ENCODE data around the gene EN1. TPM values are rescaled to one million over a fixed set of nuclear protein-coding genes. Genes with fewer than 3 reads are reported as not detected.

The EN1 gene
- polyA plus RNA-seq, 2 of the 4 experiments (the other 2 are of a cell fraction): 0.06 to 0.92 TPM

DNA sequence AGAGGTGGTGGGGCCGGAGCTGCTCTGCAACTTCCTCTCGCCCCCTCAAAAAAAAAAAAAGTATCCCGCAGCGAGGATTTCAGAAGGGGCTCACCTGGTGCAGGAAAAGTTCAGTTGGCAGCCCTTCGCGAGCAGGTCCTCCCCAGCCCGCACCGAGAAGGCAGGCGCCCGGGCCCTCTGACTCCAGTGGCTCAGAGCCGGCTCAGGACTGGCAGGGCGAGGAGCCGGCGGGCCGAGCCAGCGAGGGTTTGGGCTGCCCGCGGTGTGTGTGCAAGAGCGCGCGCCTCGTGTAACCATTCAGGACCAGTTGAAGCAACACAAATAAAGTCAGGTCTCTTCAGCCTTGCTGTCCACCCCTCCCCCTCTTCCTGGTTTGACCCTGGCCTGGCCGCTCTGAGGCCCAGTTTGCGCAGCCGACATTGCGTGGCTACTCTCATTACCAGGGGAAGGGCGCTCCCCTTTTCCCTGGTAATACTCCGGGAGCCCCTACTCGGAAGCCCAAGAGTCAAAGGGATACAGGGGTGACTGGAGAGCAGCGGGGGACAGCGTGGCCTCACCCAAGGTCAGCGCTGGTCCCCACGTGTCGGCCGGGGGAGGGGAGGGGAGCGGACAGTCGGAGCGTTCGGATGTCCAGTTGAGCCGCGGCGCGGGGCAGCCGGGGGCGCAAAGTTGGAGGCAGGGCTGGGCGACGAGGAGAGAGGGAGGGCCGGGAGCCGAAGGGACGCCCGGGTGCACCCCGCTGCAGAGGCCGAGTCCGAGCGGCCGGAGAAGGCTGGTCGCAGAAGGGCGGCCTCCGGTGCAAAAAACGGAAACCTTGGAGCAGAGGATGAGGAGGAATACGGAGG lies 12.3 kb downstream of the EN1 start (continued):
- TF ChIP-seq CHD2 (IDR thresholded peaks at IDR 0.05; ENCODE audit: low read length, partially characterized antibody): no peak

DNA sequence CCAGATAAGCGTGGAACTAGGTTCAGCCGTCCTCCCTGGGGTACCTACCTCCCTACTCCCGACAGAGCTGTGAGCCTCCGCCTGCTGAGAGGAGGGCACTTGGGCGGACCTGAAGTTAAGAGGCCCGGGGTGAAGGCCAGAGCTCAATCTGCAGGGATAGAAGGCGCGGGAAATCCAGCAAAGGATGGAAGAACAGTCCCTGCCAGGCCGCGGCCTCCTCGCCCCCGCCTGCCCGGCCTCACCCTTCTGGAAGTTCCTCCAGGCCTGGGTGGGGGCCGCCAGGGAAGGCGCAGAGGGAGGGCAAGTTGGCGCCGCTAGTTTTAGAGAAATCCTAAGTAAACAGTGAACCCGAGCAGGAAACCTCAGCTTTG lies 13.0 kb downstream of the EN1 start:
- WGBS (ENCODE audit: missing lambda C conversion rate): 87% methylated on average over 17 of the region's 18 CpGs
- H3K27ac ChIP-seq: no peak overlapping the region
- no peak for ATAC-seq

DNA sequence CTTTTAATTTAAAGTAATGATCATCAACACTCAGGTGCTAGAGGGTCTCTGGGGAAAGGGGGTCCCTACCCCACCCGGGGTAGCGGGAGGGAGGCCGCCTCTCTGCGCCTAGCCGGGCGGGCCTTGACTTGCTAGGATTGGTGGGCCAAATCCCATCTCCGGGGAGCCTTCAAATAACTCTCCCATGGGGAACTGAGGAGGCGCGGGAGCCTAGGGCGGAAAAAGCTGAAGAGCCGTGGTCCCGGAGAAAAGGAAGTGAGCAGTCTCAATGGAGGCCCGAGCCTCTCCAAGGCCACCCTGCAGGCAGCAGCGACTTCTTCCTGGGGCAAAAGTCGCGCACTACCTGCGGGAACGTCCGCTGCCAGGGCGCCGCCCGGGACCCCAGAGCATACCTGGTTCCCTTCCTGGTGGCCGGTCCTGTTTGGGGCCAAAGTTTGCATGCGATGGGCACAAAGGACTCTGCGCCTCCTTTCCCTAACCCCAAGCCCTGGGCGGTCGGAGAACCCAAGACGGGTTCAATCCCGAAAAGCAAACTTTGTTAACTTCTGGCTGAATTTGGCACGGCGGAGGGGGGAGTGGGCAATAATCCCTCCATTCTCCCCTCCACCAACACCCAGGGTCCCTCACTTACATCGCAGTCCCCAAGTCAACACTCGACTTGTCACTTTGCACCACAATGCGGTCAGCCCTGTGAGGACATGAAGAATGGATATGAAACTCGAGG lies 13.6 kb downstream of the EN1 start:
- Histone ChIP-seq H3K4me3 (no peak overlapping the region), H3K4me1 (peaks cover 6% of the 10 kb centered on the region; the same call in 1 of the 3 replicates), H3K4me2 (no peak overlapping the region), H3K27ac (no peak overlapping the region), H3K9me3 (no peaks in the 10 kb centered on the region)
- ChIA-PET POLR2A (no interaction called here), CTCF (interaction anchor here (0.8 to 1.3 kb wide), 4 partner anchors 22 to 787 kb away, joined by 3 to 5 read pairs (median 3); no protein-coding TSS in a partner anchor)
- ATAC-seq: no peak
- TF ChIP-seq NR3C1 (IDR thresholded peaks at IDR 0.05) (no peak), ZFP36 (IDR thresholded peaks at IDR 0.05; ENCODE audit: borderline replicate concordance, partially characterized antibody) (no peak), CBX8 (IDR thresholded peaks at IDR 0.05) (no peak)
- TF ChIP-seq, protein P1, sequence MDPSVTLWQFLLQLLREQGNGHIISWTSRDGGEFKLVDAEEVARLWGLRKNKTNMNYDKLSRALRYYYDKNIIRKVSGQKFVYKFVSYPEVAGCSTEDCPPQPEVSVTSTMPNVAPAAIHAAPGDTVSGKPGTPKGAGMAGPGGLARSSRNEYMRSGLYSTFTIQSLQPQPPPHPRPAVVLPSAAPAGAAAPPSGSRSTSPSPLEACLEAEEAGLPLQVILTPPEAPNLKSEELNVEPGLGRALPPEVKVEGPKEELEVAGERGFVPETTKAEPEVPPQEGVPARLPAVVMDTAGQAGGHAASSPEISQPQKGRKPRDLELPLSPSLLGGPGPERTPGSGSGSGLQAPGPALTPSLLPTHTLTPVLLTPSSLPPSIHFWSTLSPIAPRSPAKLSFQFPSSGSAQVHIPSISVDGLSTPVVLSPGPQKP (IDR thresholded peaks at IDR 0.05; ENCODE audit: low read depth, low read length): no peak
- TF ChIP-seq, protein P2, sequence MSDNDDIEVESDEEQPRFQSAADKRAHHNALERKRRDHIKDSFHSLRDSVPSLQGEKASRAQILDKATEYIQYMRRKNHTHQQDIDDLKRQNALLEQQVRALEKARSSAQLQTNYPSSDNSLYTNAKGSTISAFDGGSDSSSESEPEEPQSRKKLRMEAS (IDR thresholded peaks at IDR 0.05): no peak
- TF ChIP-seq, protein P3, sequence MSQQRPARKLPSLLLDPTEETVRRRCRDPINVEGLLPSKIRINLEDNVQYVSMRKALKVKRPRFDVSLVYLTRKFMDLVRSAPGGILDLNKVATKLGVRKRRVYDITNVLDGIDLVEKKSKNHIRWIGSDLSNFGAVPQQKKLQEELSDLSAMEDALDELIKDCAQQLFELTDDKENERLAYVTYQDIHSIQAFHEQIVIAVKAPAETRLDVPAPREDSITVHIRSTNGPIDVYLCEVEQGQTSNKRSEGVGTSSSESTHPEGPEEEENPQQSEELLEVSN (IDR thresholded peaks at IDR 0.05; ENCODE audit: borderline replicate concordance, low read depth): no peak
- DNase-seq (ENCODE audit: low read depth in 1 of 2, low spot score in 1 of 2): no peak
- FAIRE-seq: no peak
- WGBS (ENCODE audit: missing lambda C conversion rate): 86% methylated on average over 35 of the region's 35 CpGs

More for the DNA sequence above, 13.0 kb downstream of the EN1 start:
- TF ChIP-seq RAD21 (conservative IDR thresholded peaks at IDR 0.05 in 1 of 2, IDR thresholded peaks at IDR 0.05 in 1 of 2): no peak
- CTCF ChIA-PET: interaction anchor here (0.8 to 1.3 kb wide), 3 partner anchors 30 to 787 kb away, joined by 3 read pairs; no protein-coding TSS in a partner anchor
- H3K4me2 ChIP-seq: no peak overlapping the region
- H3K4me3 ChIP-seq: no peak overlapping the region
- H3K4me1 ChIP-seq: peaks cover 6% of the 10 kb centered on the region; the same call in 1 of the 3 replicates
- FAIRE-seq (no peak), DNase-seq (ENCODE audit: low read depth in 1 of 2, low spot score in 1 of 2) (no peak)
- POLR2A ChIA-PET: no interaction called here
- no peaks in the 10 kb centered on the region for H3K9me3 ChIP-seq

DNA sequence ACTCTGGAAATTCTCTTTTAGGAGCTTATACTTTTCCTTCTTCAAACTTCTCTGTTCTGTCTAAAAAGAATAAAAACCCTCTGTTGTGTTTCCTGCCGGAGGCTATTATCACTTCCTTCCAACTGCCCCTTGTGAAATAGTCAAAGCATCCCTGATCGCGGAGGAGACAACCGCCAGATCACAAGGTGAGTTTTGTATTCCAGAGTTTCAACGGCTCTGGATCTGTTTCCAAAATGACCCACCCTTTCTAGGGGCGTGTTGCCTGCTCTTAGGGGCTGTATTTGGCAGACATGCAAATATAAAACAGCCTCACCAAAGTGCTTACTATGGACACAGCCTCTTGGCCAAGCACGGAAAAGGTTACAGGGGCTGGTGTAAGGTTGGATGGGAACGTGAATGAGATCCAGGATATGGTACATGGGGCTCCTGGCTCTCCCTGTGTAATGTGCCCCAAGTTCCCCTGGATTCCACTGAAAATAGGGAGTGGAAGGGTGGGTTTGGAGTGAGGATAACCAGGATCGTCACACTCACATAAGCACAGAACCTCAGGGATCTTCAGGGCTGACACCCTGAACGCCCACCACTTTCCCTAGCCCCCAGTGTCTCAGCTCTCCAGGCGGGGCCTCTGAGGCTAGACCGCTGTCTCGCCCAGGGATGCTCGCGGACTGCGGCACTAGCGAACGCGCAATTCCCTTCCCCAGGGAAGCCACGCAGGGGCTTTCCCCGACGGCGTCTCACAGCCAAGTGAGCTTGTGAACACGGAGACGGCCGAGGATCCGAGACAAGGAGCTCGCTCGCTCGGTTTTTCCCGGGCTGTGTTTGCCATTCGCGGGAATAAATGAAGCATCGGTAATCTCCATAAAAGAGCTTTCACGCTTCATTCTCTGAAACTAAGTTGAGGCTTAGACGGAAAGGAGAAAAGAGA lies 14.4 kb downstream of the EN1 start:
- 70% methylated on average over 36 of the region's 36 CpGs for WGBS (ENCODE audit: missing lambda C conversion rate)
- Histone ChIP-seq H3K9me3 (no peaks in the 10 kb centered on the region), H3K4me1 (peaks cover 6% of the 10 kb centered on the region; the same call in 1 of the 3 replicates), H3K4me3 (no peak overlapping the region), H3K4me2 (no peak overlapping the region), H3K27ac (no peak overlapping the region)
- FAIRE-seq (no peak), ATAC-seq (no peak), DNase-seq (ENCODE audit: low read depth in 1 of 2, low spot score in 1 of 2) (no peak)
- TF ChIP-seq POLR2A (IDR thresholded peaks at IDR 0.05; ENCODE audit: low read length) (no peak), HOXA7 (CRISPR knock-in tag; IDR thresholded peaks at IDR 0.05) (no peak), CEBPB (IDR thresholded peaks at IDR 0.05) (no peak), MAFK (IDR thresholded peaks at IDR 0.05; ENCODE audit: partially characterized antibody) (no peak), CBX8 (IDR thresholded peaks at IDR 0.05) (no peak), FOSL2 (IDR thresholded peaks at IDR 0.05) (no peak), FOSL2 (CRISPR knock-in tag; IDR thresholded peaks at IDR 0.05) (no peak), RCOR1 (IDR thresholded peaks at IDR 0.05; ENCODE audit: low read depth, low read length) (no peak), HEYL (CRISPR knock-in tag; IDR thresholded peaks at IDR 0.05) (no peak), CBX2 (IDR thresholded peaks at IDR 0.05; ENCODE audit: borderline replicate concordance, low read depth) (no peak), NR3C1 (IDR thresholded peaks at IDR 0.05) (no peak), FOSB (CRISPR knock-in tag; IDR thresholded peaks at IDR 0.05) (no peak), TFCP2L1 (CRISPR knock-in tag; IDR thresholded peaks at IDR 0.05) (no peak), EHMT2 (IDR thresholded peaks at IDR 0.05; ENCODE audit: low read depth) (no peak), MAZ (IDR thresholded peaks at IDR 0.05; ENCODE audit: borderline replicate concordance, low read depth, low read length) (no peak), NPAS2 (CRISPR knock-in tag; IDR thresholded peaks at IDR 0.05; ENCODE audit: borderline replicate concordance) (no peak), ESRRA (IDR thresholded peaks at IDR 0.05; ENCODE audit: borderline replicate concordance, low read length) (no peak)
- TF ChIP-seq, protein P4, sequence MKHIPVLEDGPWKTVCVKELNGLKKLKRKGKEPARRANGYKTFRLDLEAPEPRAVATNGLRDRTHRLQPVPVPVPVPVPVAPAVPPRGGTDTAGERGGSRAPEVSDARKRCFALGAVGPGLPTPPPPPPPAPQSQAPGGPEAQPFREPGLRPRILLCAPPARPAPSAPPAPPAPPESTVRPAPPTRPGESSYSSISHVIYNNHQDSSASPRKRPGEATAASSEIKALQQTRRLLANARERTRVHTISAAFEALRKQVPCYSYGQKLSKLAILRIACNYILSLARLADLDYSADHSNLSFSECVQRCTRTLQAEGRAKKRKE (CRISPR knock-in tag; IDR thresholded peaks at IDR 0.05; ENCODE audit: low read depth): no peak
- POLR2A ChIA-PET: no interaction called here
- CTCF ChIA-PET: interaction anchor here (1.3 kb wide), 1 partner anchor 22 kb away, joined by 5 read pairs; no protein-coding TSS in a partner anchor

Measured in A549 (cell line).